Measurements from ENCODE around the gene SLC6A19. TPM values are rescaled to one million over a fixed set of nuclear protein-coding genes. Genes with fewer than 3 reads are reported as not detected.

The SLC6A19 gene
- total and polyA plus RNA-seq, 9 of the 15 experiments (the other 6 are each of a cell fraction or from before 2014, with no cell fraction given) = 0.03 to 1.6 (median 0.59) TPM

DNA sequence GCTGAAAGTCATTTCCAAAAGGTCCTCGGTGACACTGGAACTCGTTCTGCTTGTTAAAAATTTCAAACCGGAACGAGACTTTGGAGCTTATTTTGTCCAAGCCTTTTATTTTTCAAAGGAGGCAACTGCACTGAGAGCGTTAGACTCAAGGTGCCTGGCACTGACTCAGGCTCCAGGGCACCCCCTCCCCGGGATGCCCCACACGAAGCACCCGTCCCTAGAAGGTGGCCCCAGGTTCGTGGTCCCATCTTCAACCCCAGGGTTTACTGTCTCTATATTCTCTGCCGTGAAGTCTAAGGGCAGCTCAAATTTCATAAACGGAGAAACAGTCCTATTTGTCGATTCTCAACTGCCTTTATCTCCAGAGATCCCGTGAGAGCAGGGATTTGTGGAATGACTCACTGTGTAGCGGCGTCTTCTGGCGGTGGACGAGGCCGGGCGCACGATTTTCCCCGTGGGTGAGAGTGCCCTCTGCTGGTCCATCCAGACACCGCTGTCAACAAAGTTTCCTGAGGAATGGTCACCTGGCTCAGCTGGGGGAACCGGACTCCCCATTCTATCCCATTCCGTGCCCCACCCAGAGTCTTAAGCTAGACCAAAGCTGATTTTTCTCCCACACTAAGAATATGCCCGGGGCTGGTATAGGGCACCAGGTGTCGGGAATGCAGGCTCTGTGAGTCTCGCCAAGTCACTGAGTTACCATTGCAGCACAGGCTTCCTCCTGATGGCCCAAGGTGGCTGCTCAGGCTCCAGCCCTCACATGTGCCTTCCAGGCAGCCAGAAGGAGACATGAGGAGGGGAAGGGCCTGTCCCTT, 27.1 kb upstream of the SLC6A19 start (continued):
- TF ChIP-seq ZBTB40 (IDR thresholded peaks at IDR 0.05) (no peak), ZBTB40 (CRISPR knock-in tag; IDR thresholded peaks at IDR 0.05) (no peak), ZKSCAN3 (CRISPR knock-in tag; IDR thresholded peaks at IDR 0.05) (no peak), TRIM24 (IDR thresholded peaks at IDR 0.05) (peak in 1 of 2 experiments; percentile 33; a peak in 1 of 4 replicates), ZNF740 (CRISPR knock-in tag; IDR thresholded peaks at IDR 0.05) (no peak), ZNF740 (tag; IDR thresholded peaks at IDR 0.05) (no peak), MCM5 (IDR thresholded peaks at IDR 0.05; ENCODE audit: low read depth) (no peak), FUS (optimal IDR thresholded peaks at IDR 0.05; ENCODE audit: low read depth, low read length) (no peak), FOSL1 (tag; conservative IDR thresholded peaks at IDR 0.05) (peak; percentile 97), ETS2 (tag; IDR thresholded peaks at IDR 0.05; ENCODE audit: borderline replicate concordance, poor library complexity, severe bottlenecking) (no peak), IFI16 (CRISPR knock-in tag; IDR thresholded peaks at IDR 0.05) (no peak), KLF10 (CRISPR knock-in tag; IDR thresholded peaks at IDR 0.05) (no peak), ZNF644 (tag; IDR thresholded peaks at IDR 0.05; ENCODE audit: low read depth) (no peak), ZNF212 (CRISPR knock-in tag; IDR thresholded peaks at IDR 0.05) (no peak), ZNF217 (CRISPR knock-in tag; IDR thresholded peaks at IDR 0.05) (no peak), EP400 (IDR thresholded peaks at IDR 0.05) (no peak), KDM2B (CRISPR knock-in tag; IDR thresholded peaks at IDR 0.05) (no peak), MAFF (IDR thresholded peaks at IDR 0.05; ENCODE audit: low read length) (no peak), ETV6 (IDR thresholded peaks at IDR 0.05; ENCODE audit: borderline replicate concordance in 1 of 2, low read depth in 2 of 2, low read length in 1 of 2) (no peak), ETV6 (CRISPR knock-in tag; IDR thresholded peaks at IDR 0.05; ENCODE audit: borderline replicate concordance) (no peak), RAD51 (IDR thresholded peaks at IDR 0.05; ENCODE audit: borderline replicate concordance, low read depth) (peak; percentile 25; the same call in 1 of the 2 replicates)

All from K562 (cell line).